BE2C (cell line): Measurements from ENCODE around the gene ADIPOR2.

ENCODE experiments used
- DNase-seq: peaks from one replicate; pipeline ENCODE4 v3.0.0-alpha.2; 2020
- H3K27me3 ChIP-seq: fragments of 250-450 bp; sonication (Bioruptor Pico); 2 replicates; pipeline ENCODE4 v1.5.1; 2020; ENCODE audit warnings: mild to moderate bottlenecking
- H3K36me3 ChIP-seq: fragments of 250-450 bp; sonication (Bioruptor Pico); 2 replicates; pipeline ENCODE4 v1.5.1; 2020; ENCODE audit warnings: mild to moderate bottlenecking
- H3K4me1 ChIP-seq: fragments of 250-450 bp; sonication (Bioruptor Pico); 2 replicates; pipeline ENCODE4 v1.5.1; 2020
- H3K4me3 ChIP-seq: 2 replicates; pipeline ENCODE4 v1.5.1; 2011; ENCODE audit warnings: low read depth, low read length
- H3K9me3 ChIP-seq: fragments of 250-450 bp; sonication (Bioruptor Pico); 2 replicates; pipeline ENCODE4 v1.5.1; 2020
- CTCF ChIP-seq: IDR thresholded peaks from 2 replicates; pipeline ENCODE4 v1.5.1; 2012; ENCODE audit warnings: mild to moderate bottlenecking, low read depth, low read length

ADIPOR2 gene

GRCh38 chr12:1829306-1829900 lies 138.5 kb downstream of the ADIPOR2 start:
- no peaks in the 10 kb centered on the region for H3K36me3 ChIP-seq
- no peak for DNase-seq
- TF ChIP-seq CTCF, result no peak
- H3K4me3 ChIP-seq, result no peak overlapping the region
- no peaks in the 10 kb centered on the region for H3K27me3 ChIP-seq
- no peaks in the 10 kb centered on the region for H3K9me3 ChIP-seq
- H3K4me1 ChIP-seq, result no peaks in the 10 kb centered on the region

GRCh38 chr12:1830401-1830845 lies 139.6 kb downstream of the ADIPOR2 start:
- no peaks in the 10 kb centered on the region for H3K36me3 ChIP-seq
- no peaks in the 10 kb centered on the region for H3K27me3 ChIP-seq
- no peaks in the 10 kb centered on the region for H3K4me1 ChIP-seq
- DNase-seq, result no peak
- H3K4me3 ChIP-seq, result no peak overlapping the region
- no peak for TF ChIP-seq CTCF
- H3K9me3 ChIP-seq, result no peaks in the 10 kb centered on the region

- TF ChIP-seq CTCF, result no peak
- Histone ChIP-seq H3K4me1 (no peaks in the 10 kb centered on the region; the same call in 1 of the 2 replicates), H3K9me3 (no peaks in the 10 kb centered on the region), H3K27me3 (no peaks in the 10 kb centered on the region), H3K36me3 (no peaks in the 10 kb centered on the region), H3K4me3 (no peak overlapping the region)
- no peak for DNase-seq
Measured at GRCh38 chr12:1830981-1831963, 140.4 kb downstream of the ADIPOR2 start.

GRCh38 chr12:1832801-1833595 lies 142.1 kb downstream of the ADIPOR2 start:
- no peak overlapping the region for H3K4me3 ChIP-seq
- no peaks in the 10 kb centered on the region for H3K36me3 ChIP-seq
- H3K9me3 ChIP-seq, result no peaks in the 10 kb centered on the region
- DNase-seq, result no peak
- H3K27me3 ChIP-seq, result no peaks in the 10 kb centered on the region
- TF ChIP-seq CTCF, result no peak
- H3K4me1 ChIP-seq, result peaks cover 15% of the 10 kb centered on the region

- no peak for DNase-seq
- TF ChIP-seq CTCF, result no peak
- Histone ChIP-seq H3K4me3 (no peak overlapping the region), H3K36me3 (no peaks in the 10 kb centered on the region), H3K4me1 (peaks cover 17% of the 10 kb centered on the region), H3K27me3 (no peaks in the 10 kb centered on the region), H3K9me3 (no peaks in the 10 kb centered on the region)
Measured at GRCh38 chr12:1833596-1834028, 142.7 kb downstream of the ADIPOR2 start.
